HEK293 (cell line): Measurements from ENCODE around the gene LGALS13.

Source experiments
- CTCF ChIA-PET: fragments of 350-600 bp; formaldehyde crosslinking; extraction: SDS; loops from one replicate; lab custom pipeline; 2021; ENCODE audit warnings: antibody characterized with exemption; lab: Yijun Ruan, JAX
- POLR2A ChIA-PET: fragments of 300-600 bp; formaldehyde crosslinking; extraction: SDS; loops from one replicate; lab custom pipeline; 2020; ENCODE audit warnings: antibody characterized with exemption, inconsistent platforms; lab: Yijun Ruan, JAX
- H3K27ac ChIP-seq: fragments of 200-500 bp; sonication (Bioruptor generic); 2 replicates; pipeline ENCODE4 v1.5.1; 2014; ENCODE audit warnings: low read depth, low read length, control low read depth, inconsistent platforms; ENCODE audit errors: extremely low read depth
- H3K36me3 ChIP-seq, 2 experiments: fragments of 200-500 bp in 1 of 2; sonication (Bioruptor generic) in 1 of 2; 1 replicate in 1 of 2; 2 replicates in 1 of 2; pipeline ENCODE4 v1.5.1; 2014 to 2017; ENCODE audit warnings: inconsistent platforms in 2 of 2, low read length in 2 of 2; ENCODE audit not compliant: control insufficient read depth in 2 of 2, insufficient read depth in 1 of 2
- H3K4me1 ChIP-seq: fragments of 200-500 bp; sonication (Bioruptor generic); 2 replicates; pipeline ENCODE4 v1.5.1; 2014; ENCODE audit warnings: mild to moderate bottlenecking, low read length, inconsistent platforms; ENCODE audit not compliant: control insufficient read depth, insufficient read depth
- H3K4me3 ChIP-seq: 2 replicates; pipeline ENCODE4 v1.5.1; 2011; ENCODE audit warnings: low read depth, mild to moderate bottlenecking, control low read depth, low read length, moderate library complexity
- H3K9me3 ChIP-seq: fragments of 200-500 bp; sonication (Bioruptor generic); 2 replicates; pipeline ENCODE4 v1.5.1; 2014; ENCODE audit warnings: low read depth, low read length, inconsistent platforms; ENCODE audit not compliant: control insufficient read depth, insufficient read depth
- HOXD13 ChIP-seq: sonication (generic); formaldehyde crosslinking; IDR thresholded peaks from 2 replicates; pipeline ENCODE4 v1.8.0; 2022; ENCODE audit warnings: missing genetic modification reagents, borderline replicate concordance
- MYNN ChIP-seq: fragments of 450-650 bp; formaldehyde crosslinking; IDR thresholded peaks from 2 replicates; pipeline ENCODE4 v1.5.1; 2016; ENCODE audit warnings: missing biosample characterization, missing genetic modification characterization, borderline replicate concordance
- RBAK ChIP-seq: fragments of 450-650 bp; formaldehyde crosslinking; IDR thresholded peaks from 2 replicates; pipeline ENCODE4 v1.5.1; 2016; ENCODE audit warnings: missing biosample characterization, missing genetic modification characterization
- SCRT1 ChIP-seq: fragments of 450-650 bp; formaldehyde crosslinking; IDR thresholded peaks from 2 replicates; pipeline ENCODE4 v1.5.1; 2016; ENCODE audit warnings: missing biosample characterization, missing genetic modification characterization, borderline replicate concordance
- ZBTB17 ChIP-seq: fragments of 450-650 bp; formaldehyde crosslinking; IDR thresholded peaks from 2 replicates; pipeline ENCODE4 v1.5.1; 2016; ENCODE audit warnings: missing biosample characterization, missing genetic modification characterization
- ZFP69B ChIP-seq: fragments of 450-650 bp; formaldehyde crosslinking; IDR thresholded peaks from 2 replicates; pipeline ENCODE4 v1.5.1; 2016; ENCODE audit warnings: missing biosample characterization, missing genetic modification characterization
- ZIC2 ChIP-seq: fragments of 450-650 bp; formaldehyde crosslinking; IDR thresholded peaks from 2 replicates; pipeline ENCODE4 v1.5.1; 2016; ENCODE audit warnings: missing biosample characterization, missing genetic modification characterization
- ZNF175 ChIP-seq: fragments of 450-650 bp; formaldehyde crosslinking; IDR thresholded peaks from 2 replicates; pipeline ENCODE4 v1.5.1; 2016; ENCODE audit warnings: missing biosample characterization, missing genetic modification characterization
- ZNF366 ChIP-seq: fragments of 450-650 bp; formaldehyde crosslinking; conservative IDR thresholded peaks from 2 replicates; pipeline ENCODE4 v1.5.1; 2016; ENCODE audit warnings: missing biosample characterization, missing genetic modification characterization
- ZNF404 ChIP-seq: fragments of 450-650 bp; formaldehyde crosslinking; IDR thresholded peaks from 2 replicates; pipeline ENCODE4 v1.5.1; 2017; ENCODE audit warnings: missing biosample characterization, missing genetic modification characterization
- ZNF416 ChIP-seq: fragments of 450-650 bp; formaldehyde crosslinking; IDR thresholded peaks from 2 replicates; pipeline ENCODE4 v1.5.1; 2016; ENCODE audit warnings: missing biosample characterization, missing genetic modification characterization
- ZNF433 ChIP-seq: fragments of 450-650 bp; formaldehyde crosslinking; IDR thresholded peaks from 2 replicates; pipeline ENCODE4 v1.5.1; 2016; ENCODE audit warnings: missing biosample characterization, missing genetic modification characterization, low read depth
- ZNF558 ChIP-seq: fragments of 450-650 bp; formaldehyde crosslinking; IDR thresholded peaks from 2 replicates; pipeline ENCODE4 v1.5.1; 2016; ENCODE audit warnings: missing biosample characterization, missing genetic modification characterization
- ZNF571 ChIP-seq: fragments of 450-650 bp; formaldehyde crosslinking; IDR thresholded peaks from 2 replicates; pipeline ENCODE4 v1.5.0; 2017; ENCODE audit warnings: missing biosample characterization, missing genetic modification characterization
- ZNF777 ChIP-seq: fragments of 450-650 bp; formaldehyde crosslinking; IDR thresholded peaks from 2 replicates; pipeline ENCODE4 v1.5.1; 2017; ENCODE audit warnings: missing biosample characterization, missing genetic modification characterization, borderline replicate concordance
- TF ChIP-seq, protein P1 (sequence below): fragments of 450-650 bp; formaldehyde crosslinking; IDR thresholded peaks from 2 replicates; pipeline ENCODE4 v1.5.1; 2017; ENCODE audit warnings: missing biosample characterization, missing genetic modification characterization
- TF ChIP-seq, protein P2 (sequence below): fragments of 450-650 bp; formaldehyde crosslinking; IDR thresholded peaks from 2 replicates; pipeline ENCODE4 v1.5.1; 2016; ENCODE audit warnings: missing biosample characterization, missing genetic modification characterization
- TF ChIP-seq, protein P3 (sequence below): fragments of 450-650 bp; formaldehyde crosslinking; IDR thresholded peaks from 2 replicates; pipeline ENCODE4 v1.5.1; 2016; ENCODE audit warnings: missing biosample characterization, missing genetic modification characterization

The LGALS13 gene

DNA sequence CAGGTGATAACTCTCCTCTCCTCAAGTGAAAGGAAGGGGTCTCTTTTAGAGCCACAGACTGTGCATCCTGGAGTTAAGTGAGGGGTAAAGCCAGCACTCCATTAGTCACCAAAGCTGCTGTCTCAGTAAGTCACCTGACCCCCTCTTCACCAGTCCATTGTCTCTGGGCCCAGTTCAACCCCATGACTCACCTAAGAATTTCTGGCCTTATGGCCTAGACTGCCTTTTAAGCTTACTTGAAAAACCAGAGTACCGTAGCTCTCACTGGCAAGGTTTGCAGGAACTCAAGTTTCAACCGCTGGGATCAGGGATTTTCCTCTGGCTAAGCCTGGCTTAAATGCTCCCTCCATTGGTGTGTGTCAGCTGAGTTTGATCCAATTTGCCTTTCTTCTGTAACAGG, 38.9 kb upstream of the LGALS13 start:
- ChIA-PET POLR2A (no interaction called here), CTCF (interaction anchor here (1.6 kb wide), 1 partner anchor 109 kb away, joined by 7 read pairs; no protein-coding TSS in a partner anchor)
- TF ChIP-seq, protein P1, sequence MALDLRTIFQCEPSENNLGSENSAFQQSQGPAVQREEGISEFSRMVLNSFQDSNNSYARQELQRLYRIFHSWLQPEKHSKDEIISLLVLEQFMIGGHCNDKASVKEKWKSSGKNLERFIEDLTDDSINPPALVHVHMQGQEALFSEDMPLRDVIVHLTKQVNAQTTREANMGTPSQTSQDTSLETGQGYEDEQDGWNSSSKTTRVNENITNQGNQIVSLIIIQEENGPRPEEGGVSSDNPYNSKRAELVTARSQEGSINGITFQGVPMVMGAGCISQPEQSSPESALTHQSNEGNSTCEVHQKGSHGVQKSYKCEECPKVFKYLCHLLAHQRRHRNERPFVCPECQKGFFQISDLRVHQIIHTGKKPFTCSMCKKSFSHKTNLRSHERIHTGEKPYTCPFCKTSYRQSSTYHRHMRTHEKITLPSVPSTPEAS = no peak
- TF ChIP-seq ZNF366 (tag by site-specific recombination) (no peak), MYNN (tag by site-specific recombination) (no peak), ZNF433 (no peak), ZNF558 (no peak), ZNF777 (no peak), ZNF571 (tag by site-specific recombination) (no peak), ZNF416 (tag by site-specific recombination) (no peak), ZBTB17 (tag by site-specific recombination) (no peak), ZIC2 (tag by site-specific recombination) (no peak), HOXD13 (CRISPR knock-in tag) (no peak), ZNF404 (tag by site-specific recombination) (no peak)
- TF ChIP-seq, protein P2, sequence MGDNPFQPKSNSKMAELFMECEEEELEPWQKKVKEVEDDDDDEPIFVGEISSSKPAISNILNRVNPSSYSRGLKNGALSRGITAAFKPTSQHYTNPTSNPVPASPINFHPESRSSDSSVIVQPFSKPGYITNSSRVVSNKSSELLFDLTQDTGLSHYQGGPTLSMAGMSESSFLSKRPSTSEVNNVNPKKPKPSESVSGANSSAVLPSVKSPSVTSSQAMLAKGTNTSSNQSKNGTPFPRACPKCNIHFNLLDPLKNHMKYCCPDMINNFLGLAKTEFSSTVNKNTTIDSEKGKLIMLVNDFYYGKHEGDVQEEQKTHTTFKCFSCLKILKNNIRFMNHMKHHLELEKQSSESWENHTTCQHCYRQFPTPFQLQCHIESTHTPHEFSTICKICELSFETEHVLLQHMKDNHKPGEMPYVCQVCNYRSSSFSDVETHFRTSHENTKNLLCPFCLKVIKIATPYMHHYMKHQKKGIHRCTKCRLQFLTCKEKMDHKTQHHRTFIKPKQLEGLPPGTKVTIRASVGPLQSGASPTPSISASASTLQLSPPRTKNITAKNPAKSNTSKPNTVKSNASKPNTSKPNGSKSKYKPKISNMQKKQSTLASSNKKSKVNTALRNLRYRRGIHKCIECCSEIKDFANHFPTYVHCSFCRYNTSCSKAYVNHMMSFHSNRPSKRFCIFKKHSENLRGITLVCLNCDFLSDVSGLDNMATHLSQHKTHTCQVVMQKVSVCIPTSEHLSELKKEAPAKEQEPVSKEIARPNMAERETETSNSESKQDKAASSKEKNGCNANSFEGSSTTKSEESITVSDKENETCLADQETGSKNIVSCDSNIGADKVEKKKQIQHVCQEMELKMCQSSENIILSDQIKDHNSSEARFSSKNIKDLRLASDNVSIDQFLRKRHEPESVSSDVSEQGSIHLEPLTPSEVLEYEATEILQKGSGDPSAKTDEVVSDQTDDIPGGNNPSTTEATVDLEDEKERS (tag by site-specific recombination) = no peak
- Histone ChIP-seq H3K4me1 (peaks cover 14% of the 10 kb centered on the region), H3K4me3 (no peak overlapping the region), H3K36me3 (no peaks in the 10 kb centered on the region), H3K9me3 (peaks cover 2% of the 10 kb centered on the region), H3K27ac (no peak overlapping the region)

DNA sequence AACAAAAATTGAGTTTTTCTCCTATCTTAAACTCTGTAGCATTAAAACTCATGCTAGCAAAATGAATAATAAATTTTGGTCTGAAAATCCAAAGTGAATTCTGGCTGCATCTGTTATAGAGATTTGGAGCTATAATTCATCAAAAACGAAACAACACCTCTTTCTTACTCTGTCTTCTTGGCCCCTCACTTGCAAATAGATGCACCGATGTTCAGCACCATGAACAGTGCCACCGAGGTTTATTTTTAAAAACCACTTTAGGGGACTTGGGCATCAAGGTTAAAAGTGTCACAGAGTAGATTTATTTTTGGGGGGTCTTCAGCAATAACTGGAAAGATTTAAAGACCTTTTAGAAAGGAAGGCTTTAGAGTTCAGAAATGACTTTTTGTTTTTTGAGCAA, 36.3 kb upstream of the LGALS13 start:
- ChIA-PET POLR2A (no interaction called here), CTCF (interaction anchor here (0.7 to 1.1 kb wide), 2 partner anchors 14 to 107 kb away, joined by 3 to 14 read pairs; no protein-coding TSS in a partner anchor)
- H3K9me3 ChIP-seq = no peaks in the 10 kb centered on the region; the same call in none of the 2 replicates
- H3K36me3 ChIP-seq = no peaks in the 10 kb centered on the region
- no peak overlapping the region for H3K27ac ChIP-seq
- peaks cover 16% of the 10 kb centered on the region for H3K4me1 ChIP-seq
- TF ChIP-seq ZFP69B = no peak
- TF ChIP-seq ZNF175 (tag by site-specific recombination) = no peak
- TF ChIP-seq RBAK (tag by site-specific recombination) = no peak
- TF ChIP-seq, protein P3, sequence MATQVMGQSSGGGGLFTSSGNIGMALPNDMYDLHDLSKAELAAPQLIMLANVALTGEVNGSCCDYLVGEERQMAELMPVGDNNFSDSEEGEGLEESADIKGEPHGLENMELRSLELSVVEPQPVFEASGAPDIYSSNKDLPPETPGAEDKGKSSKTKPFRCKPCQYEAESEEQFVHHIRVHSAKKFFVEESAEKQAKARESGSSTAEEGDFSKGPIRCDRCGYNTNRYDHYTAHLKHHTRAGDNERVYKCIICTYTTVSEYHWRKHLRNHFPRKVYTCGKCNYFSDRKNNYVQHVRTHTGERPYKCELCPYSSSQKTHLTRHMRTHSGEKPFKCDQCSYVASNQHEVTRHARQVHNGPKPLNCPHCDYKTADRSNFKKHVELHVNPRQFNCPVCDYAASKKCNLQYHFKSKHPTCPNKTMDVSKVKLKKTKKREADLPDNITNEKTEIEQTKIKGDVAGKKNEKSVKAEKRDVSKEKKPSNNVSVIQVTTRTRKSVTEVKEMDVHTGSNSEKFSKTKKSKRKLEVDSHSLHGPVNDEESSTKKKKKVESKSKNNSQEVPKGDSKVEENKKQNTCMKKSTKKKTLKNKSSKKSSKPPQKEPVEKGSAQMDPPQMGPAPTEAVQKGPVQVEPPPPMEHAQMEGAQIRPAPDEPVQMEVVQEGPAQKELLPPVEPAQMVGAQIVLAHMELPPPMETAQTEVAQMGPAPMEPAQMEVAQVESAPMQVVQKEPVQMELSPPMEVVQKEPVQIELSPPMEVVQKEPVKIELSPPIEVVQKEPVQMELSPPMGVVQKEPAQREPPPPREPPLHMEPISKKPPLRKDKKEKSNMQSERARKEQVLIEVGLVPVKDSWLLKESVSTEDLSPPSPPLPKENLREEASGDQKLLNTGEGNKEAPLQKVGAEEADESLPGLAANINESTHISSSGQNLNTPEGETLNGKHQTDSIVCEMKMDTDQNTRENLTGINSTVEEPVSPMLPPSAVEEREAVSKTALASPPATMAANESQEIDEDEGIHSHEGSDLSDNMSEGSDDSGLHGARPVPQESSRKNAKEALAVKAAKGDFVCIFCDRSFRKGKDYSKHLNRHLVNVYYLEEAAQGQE = peak; percentile 92
- TF ChIP-seq SCRT1 (tag by site-specific recombination) = no peak
- TF ChIP-seq, all 188 proteins: peak for 1
- H3K4me3 ChIP-seq = no peak overlapping the region
